IMR-90 (cell line): Measurements from ENCODE around the gene HS3ST6.

ENCODE experiments used
- BHLHE40 ChIP-seq: fragments of 150-350 bp; IDR thresholded peaks from 2 replicates; pipeline ENCODE4 v1.6.1; 2016; ENCODE audit warnings: mild to moderate bottlenecking, low read depth, low read length
- CEBPB ChIP-seq: IDR thresholded peaks from 2 replicates; pipeline ENCODE4 v1.6.1; 2012; ENCODE audit warnings: low read depth, low read length, improper control_type of control experiment
- FOS ChIP-seq: fragments of 150-350 bp; IDR thresholded peaks from 2 replicates; pipeline ENCODE4 v1.6.1; 2016; ENCODE audit warnings: low read depth, low read length
- MAFK ChIP-seq: IDR thresholded peaks from 2 replicates; pipeline ENCODE4 v1.6.1; 2012; ENCODE audit warnings: low read depth, low read length, improper control_type of control experiment
- MAZ ChIP-seq: IDR thresholded peaks from 2 replicates; pipeline ENCODE4 v1.6.1; 2012; ENCODE audit warnings: low read depth, mild to moderate bottlenecking, low read length, improper control_type of control experiment, moderate library complexity, borderline replicate concordance
- MXI1 ChIP-seq: IDR thresholded peaks from 2 replicates; pipeline ENCODE4 v1.6.1; 2012; ENCODE audit warnings: low read depth, mild to moderate bottlenecking, low read length, moderate library complexity, borderline replicate concordance
- POLR2A ChIP-seq: IDR thresholded peaks from 2 replicates; pipeline ENCODE4 v1.6.1; 2012; ENCODE audit warnings: mild to moderate bottlenecking, low read depth, low read length
- RAD21 ChIP-seq: IDR thresholded peaks from 2 replicates; pipeline ENCODE4 v1.6.1; 2012; ENCODE audit warnings: low read length, improper control_type of control experiment
- RFX5 ChIP-seq: IDR thresholded peaks from 2 replicates; pipeline ENCODE4 v1.8.0; 2012; ENCODE audit warnings: low read depth, mild to moderate bottlenecking, low read length, moderate library complexity
- SMC3 ChIP-seq: fragments of 150-350 bp; IDR thresholded peaks from 2 replicates; pipeline ENCODE4 v1.6.1; 2016; ENCODE audit warnings: low read depth, mild to moderate bottlenecking, antibody characterized with exemption, low read length, moderate library complexity
- TF ChIP-seq, protein P1 (sequence below): conservative IDR thresholded peaks from 2 replicates; pipeline ENCODE4 v1.5.1; 2012; ENCODE audit warnings: mild to moderate bottlenecking, low read depth, low read length, improper control_type of control experiment
- TF ChIP-seq, protein P2 (sequence below): fragments of 150-350 bp; IDR thresholded peaks from 2 replicates; pipeline ENCODE4 v1.6.1; 2017; ENCODE audit warnings: mild to moderate bottlenecking, antibody characterized with exemption, low read length, low read depth

DNA sequence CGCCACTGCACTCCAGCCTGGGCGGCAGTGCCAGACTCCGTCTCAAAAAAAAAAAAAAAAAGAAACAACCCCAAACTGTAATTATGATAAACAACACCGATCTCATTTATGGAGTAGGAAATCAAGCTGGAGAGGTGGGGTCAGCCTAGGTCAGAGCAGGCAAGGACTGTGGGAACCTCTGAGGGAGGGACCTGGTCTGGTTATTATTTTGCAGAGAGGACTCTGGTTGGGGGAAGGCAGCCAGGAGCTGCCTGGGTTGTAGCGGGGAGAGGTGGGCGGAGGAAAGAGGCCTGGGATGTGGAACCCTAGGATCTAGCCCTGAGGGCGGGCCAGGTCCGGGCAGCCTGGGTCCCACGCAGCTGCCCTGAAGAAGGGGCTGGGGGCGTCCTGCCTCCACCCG, 10.9 kb upstream of the HS3ST6 start:
- TF ChIP-seq FOS (no peak), SMC3 (no peak), RAD21 (no peak), POLR2A (no peak), MAFK (no peak), CEBPB (no peak), BHLHE40 (no peak), RFX5 (no peak), MAZ (no peak), MXI1 (no peak)
- TF ChIP-seq, protein P1, sequence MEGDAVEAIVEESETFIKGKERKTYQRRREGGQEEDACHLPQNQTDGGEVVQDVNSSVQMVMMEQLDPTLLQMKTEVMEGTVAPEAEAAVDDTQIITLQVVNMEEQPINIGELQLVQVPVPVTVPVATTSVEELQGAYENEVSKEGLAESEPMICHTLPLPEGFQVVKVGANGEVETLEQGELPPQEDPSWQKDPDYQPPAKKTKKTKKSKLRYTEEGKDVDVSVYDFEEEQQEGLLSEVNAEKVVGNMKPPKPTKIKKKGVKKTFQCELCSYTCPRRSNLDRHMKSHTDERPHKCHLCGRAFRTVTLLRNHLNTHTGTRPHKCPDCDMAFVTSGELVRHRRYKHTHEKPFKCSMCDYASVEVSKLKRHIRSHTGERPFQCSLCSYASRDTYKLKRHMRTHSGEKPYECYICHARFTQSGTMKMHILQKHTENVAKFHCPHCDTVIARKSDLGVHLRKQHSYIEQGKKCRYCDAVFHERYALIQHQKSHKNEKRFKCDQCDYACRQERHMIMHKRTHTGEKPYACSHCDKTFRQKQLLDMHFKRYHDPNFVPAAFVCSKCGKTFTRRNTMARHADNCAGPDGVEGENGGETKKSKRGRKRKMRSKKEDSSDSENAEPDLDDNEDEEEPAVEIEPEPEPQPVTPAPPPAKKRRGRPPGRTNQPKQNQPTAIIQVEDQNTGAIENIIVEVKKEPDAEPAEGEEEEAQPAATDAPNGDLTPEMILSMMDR: no peak
- TF ChIP-seq, protein P2, sequence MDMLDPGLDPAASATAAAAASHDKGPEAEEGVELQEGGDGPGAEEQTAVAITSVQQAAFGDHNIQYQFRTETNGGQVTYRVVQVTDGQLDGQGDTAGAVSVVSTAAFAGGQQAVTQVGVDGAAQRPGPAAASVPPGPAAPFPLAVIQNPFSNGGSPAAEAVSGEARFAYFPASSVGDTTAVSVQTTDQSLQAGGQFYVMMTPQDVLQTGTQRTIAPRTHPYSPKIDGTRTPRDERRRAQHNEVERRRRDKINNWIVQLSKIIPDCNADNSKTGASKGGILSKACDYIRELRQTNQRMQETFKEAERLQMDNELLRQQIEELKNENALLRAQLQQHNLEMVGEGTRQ: no peak
